GM12891 (cell line): ENCODE measurements around the gene PTPRR.

Experiments
- POLR2A ChIP-seq: IDR thresholded peaks from 2 replicates; pipeline ENCODE4 v1.6.1; 2011; ENCODE audit warnings: low read depth, low read length, control low read depth
- POLR2AphosphoS5 ChIP-seq: IDR thresholded peaks from 2 replicates; pipeline ENCODE4 v1.6.1; 2011; ENCODE audit warnings: low read depth, low read length, control low read depth
- TAF1 ChIP-seq: IDR thresholded peaks from 2 replicates; pipeline ENCODE4 v1.6.1; 2011; ENCODE audit warnings: low read depth, low read length, control low read depth

DNA sequence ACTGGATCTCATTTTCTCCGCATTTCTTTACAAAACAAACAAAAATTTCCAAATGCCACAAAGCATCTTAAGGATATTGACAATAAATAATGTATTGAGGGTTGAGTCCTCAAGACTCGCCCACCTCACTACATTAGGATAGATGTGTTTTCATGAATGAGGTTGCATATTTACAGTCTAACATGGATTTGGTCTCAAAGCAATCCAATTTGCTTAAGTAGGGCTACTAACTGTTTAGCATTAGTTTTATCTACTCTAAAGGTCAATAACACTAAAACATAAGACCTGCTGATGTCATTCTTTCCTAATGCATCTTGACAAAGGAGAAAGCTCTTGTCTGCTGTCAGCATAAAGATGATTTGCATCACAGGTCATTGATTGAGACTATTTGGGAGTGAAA is 82.4 kb downstream of the PTPRR start:
- TF ChIP-seq POLR2AphosphoS5 (no peak), POLR2A (no peak), TAF1 (no peak)
